ENCODE measurements around the gene TATDN2.

Gene TATDN2

GRCh38 chr3:10320320-10320677, 72.0 kb downstream of the TATDN2 start:
- no peak for DNase-seq

- DNase-seq: no peak
Observed at GRCh38 chr3:10321630-10322351, 73.5 kb downstream of the TATDN2 start.

DNA sequence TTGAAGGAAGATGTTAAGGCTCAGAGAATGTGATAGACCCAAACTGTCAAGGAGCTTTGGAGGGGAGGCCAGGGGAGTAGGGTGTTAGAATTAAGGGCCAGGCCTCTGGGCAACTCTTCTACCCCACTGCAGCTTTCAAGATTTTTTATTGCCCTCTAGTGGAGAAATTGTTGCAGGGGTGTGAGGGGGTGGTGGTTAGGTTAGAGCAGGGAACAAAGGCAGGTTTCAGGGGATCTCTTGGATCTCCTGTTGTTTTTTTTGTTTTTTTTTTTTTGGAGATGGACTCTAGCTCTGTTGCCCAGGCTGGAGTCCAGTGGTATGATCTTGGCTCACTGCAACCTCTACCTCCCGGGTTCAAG, 74.1 kb downstream of the TATDN2 start:
- DNase-seq: no peak

DNA sequence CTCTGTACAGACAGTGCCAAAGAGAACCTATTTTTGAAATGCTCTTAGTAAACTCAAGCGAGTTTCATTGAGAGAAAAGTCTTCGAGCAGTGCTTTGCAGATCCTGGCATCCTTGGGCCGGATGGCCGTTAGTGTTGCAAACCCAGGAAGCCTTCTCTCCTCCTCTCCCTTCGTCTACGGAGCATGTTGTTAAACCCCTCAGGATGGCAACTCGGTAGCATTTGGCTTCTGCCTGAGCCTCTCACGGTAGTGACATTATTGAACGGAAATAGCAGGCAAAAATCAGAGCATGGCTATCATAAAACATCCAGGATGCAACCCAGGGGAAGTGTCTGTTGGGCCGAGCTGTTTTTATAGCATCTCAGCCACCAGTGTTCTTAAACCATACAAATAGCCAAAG, 79.3 kb downstream of the TATDN2 start:
- no peak for DNase-seq

DNA sequence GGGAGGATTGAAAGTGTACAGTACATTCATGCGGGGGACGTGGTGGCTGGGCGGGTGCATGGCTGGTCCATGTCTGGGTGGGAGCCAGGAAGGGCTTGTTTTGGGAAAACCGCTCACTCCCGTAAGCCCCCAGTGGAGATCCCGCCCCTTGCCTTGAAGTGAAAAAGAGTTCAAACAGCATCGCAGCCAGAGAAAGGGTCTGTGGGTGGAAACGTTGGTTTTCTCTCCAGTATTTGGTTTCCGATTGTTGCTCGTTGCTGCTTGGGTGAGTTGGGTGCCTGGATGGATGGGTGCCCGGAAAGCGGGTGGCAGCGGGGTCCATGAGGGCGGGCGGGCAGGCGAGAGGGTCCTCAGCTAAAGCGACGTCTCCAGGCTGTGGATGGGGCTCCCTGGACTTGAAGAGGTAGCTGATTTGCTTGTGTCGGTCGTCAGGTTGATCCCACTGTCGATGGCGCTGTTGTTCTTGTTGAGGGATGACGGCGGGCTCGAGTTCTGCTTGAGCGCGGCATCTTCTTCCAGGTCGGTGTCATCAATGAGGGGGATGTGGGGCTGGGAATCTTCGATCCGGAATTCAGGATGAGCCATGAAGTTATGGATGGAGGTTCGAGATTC, 80.3 kb downstream of the TATDN2 start:
- DNase-seq: no peak

DNA sequence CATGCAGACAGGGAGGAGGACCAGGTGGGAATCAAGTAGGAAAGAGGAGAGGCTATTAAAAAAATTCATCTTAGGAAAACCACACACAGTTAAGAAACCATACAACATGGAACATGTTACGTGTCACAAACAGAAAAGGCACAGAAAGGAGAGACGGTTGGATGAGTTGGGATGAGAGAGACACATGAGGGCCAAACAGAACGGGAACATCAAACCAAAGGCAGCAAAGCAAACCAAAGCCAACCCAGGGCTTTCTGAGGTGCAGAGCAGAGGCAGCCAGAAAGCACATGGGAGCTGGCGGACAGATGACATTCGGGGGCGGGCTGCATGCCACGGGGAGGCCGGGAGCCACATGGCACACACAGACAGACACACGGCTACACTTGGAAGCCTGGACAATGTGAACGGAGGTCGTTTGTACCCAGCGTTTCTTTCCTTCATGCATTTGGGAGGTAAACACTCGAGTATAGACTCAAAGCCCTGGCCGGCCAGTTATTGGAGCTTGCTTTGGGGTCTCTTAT, 81.3 kb downstream of the TATDN2 start:
- no peak for DNase-seq

- no peak for DNase-seq
Observed at GRCh38 chr3:10330319-10330718, 82.1 kb downstream of the TATDN2 start.
